ENCODE data around the gene HCLS1. TPM values are rescaled to one million over a fixed set of nuclear protein-coding genes. Genes with fewer than 3 reads are reported as not detected.
"Not testable (repeated sequence)": the region's sequence is repeated elsewhere in the genome, so short reads cannot be mapped to it uniquely, and the experiment has no call there.

The HCLS1 gene
- polyA plus RNA-seq, 1 donor, result 9.9 TPM

DNA sequence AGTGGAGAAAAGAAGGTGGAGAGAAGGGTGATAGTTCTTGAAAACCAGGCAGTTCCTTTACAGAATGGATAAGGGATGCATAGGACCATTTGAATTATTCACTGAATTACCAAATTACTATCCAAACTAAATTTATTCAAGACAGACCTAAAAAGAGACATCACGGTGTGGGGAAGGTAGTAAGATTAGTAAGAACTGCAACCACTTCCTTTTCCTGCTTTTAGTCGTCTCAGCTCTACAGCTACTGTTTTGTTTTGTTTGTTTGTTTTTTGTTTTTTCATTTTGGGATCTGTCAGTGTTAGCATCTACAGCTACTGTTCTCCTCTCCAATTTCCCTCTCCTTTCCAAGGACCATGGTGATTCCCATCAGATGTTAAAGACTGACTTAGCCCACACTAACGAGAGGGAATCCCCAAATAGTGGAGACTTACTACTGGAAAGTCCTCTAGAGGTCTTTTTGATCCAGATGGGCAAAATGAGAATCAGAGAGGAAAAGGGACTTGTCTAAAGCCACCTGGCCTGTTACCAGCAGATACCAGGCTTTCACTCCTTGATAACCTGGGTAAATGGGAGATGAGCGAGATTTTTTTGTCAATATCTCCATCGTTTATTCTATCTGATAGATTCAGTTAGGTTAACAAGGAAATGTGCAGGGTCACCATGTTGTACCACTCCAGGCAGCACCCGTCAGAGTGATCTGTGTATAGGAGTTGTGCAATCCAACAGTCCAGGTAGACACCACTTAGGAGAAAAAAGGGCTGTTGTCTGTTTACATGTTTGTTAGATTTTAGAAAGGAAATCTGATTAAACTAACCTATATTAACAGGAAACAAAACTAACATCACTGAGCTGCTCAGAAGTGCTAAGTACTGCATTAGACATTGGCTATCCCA, 6.0 kb downstream of the HCLS1 start:
- no peak for DNase-seq

DNA sequence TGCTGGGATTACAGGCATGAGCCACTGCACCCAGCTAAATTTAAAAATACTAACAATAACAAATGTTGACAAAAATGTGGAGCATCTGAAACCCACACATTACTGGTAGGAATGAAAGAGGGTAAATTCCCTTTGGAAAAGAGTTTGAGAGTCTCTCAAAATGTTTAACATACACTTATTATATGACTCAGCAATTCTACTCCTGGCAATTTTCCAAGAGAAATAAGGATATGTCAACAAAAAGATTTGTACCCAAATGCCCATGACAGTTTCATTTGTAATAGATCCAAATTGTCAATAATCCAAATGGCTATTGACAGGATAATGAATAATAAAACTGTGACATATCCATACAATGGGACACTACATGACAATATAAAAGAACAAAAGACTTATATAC, 9.0 kb downstream of the HCLS1 start:
- DNase-seq, result no peak

- DNase-seq, result no peak
Measured at GRCh38 chr3:121649645-121650044, 11.1 kb downstream of the HCLS1 start.

- no peak for DNase-seq
Measured at GRCh38 chr3:121648219-121648958, 12.3 kb downstream of the HCLS1 start.

DNA sequence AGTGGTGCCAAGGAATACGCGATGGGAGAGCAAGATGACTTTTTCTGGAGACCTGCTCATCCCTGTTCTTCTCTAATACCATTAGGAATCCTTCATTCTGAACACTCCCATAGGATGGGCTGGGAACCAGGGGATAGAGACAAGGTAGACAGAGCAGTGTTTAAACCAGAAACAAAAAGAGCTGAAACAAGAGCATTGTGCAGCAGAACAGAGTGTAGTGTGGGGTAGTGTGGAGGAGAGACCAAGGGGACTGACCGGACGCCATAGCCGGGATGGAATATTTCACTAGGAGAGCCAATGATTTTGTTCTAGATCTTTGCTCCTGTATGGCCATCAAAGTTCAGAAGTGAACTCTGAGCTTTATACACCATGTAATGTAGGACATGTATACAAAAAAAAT, 15.6 kb downstream of the HCLS1 start:
- no peak for DNase-seq

GRCh38 chr3:121642601-121643314, 17.9 kb downstream of the HCLS1 start:
- DNase-seq, result no peak

GRCh38 chr3:121641127-121641526, 19.6 kb downstream of the HCLS1 start:
- no peak for DNase-seq

GRCh38 chr3:121637922-121638321, 22.8 kb downstream of the HCLS1 start:
- DNase-seq, result no peak

GRCh38 chr3:121630355-121630754, 30.3 kb downstream of the HCLS1 start:
- no peak for DNase-seq

DNA sequence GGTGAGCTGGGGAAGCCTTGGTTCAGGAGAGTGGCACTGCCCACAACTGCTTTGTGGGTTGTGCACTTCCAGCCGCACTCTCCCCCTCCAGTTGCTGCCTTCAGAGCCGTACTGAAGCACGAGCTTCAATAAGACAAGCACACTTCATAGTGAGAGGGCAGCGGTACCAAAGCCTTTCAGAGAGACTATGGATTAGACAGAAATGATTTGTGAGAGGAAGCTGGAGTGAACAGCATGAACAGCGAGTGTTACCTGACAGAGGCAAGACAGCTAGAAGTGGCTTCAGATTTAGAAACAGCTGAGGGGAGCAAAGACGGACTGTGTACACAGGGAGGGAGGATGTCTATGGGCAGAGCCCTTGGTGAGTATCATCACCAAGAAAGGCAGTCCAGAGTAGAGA, 31.1 kb downstream of the HCLS1 start:
- DNase-seq, result no peak

- DNase-seq, result no peak
Measured at GRCh38 chr3:121627622-121628021, 33.1 kb downstream of the HCLS1 start.

- DNase-seq, result no peak
Measured at GRCh38 chr3:121627211-121627610, 33.5 kb downstream of the HCLS1 start.

- no peak for DNase-seq
Measured at GRCh38 chr3:121626495-121626894, 34.2 kb downstream of the HCLS1 start.

DNA sequence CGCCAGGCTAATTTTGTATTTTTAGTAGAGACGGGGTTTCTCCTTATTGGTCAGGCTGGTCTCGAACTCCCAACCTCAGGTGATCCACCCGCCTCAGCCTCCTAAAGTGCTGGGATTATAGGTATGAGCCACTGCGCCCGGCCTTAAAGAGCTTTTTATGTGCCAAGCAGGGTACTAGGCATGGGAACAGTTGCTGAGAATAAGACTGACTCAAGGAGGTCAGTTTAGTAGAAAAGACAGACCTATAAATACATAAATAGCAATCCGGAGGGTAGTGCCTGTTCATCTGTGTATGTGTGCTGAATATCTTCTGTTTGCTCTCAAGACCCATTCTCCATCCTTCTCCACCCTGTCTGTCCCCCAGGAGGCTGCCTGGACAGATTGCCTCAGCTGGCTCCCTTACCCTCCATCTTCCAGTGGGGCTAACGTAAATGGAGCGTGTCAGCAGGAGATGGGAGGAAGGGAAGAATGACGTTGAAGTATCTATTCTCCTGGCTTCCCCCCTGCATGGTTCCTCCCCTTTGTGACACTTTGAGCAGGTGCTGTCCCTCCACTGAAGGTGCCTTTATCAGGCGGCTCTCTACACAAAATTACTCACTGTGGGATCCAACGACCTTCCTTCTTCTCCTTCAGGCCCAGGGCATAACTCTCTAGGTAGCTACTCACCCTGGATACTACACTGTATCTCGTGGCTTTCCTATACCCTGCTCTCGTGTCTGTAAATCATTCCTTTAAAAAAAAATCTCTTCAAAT, 36.4 kb downstream of the HCLS1 start:
- DNase-seq, result no peak

- no peak for DNase-seq
Measured at GRCh38 chr3:121621491-121621890, 39.2 kb downstream of the HCLS1 start.

- DNase-seq, result no peak
Measured at GRCh38 chr3:121619691-121620090, 41.0 kb downstream of the HCLS1 start.

DNA sequence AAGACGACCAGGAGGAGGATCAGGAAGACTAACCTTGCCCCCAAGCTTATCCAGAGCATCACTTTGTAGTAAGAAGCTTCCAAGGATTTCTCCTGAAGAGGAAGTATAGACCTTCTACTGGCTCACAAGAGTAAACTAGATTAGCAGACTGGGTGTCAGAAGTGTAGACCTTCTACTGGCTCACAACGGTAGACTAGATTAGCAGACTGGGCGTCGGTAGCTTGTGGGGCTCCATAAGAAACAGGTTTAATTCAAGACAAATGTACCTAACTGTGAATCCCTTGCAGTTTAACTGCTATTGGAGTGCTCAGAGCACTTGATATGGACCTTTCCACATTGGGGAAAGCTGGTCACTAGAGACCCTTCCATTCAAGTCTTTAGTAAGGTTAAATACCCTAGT, 54.6 kb downstream of the HCLS1 start:
- DNase-seq, result no peak

- DNase-seq, result no peak
Measured at GRCh38 chr3:121604759-121605158, 55.9 kb downstream of the HCLS1 start.

DNA sequence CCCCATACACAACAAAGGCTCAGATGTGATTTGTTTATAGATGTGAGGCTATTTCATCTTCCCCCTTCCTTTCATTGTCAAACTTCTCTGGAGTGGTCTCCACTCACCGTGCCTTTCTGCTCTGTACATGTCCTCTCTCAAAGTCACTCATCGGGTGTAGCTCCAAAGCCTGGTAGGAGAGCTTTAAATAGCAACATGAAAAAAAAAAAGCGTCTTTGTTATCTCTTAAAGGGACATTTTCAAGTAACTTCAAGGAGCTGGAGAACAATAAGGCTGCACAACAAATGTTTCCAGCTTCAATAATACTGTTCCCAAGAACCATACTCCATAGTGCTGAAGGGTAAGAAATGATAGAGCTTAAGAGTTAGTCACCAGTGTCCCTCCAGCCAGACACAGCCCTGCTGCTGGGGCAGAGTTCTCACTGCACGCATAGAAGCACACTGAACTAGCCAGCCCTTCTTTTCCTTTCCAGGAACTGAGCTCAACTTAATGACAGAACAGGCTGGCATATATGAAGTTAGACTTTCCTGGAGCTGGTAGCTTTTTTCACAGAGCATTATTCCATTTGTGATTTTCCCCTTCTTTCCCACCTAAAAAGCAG, 59.4 kb downstream of the HCLS1 start:
- no peak for DNase-seq

DNA sequence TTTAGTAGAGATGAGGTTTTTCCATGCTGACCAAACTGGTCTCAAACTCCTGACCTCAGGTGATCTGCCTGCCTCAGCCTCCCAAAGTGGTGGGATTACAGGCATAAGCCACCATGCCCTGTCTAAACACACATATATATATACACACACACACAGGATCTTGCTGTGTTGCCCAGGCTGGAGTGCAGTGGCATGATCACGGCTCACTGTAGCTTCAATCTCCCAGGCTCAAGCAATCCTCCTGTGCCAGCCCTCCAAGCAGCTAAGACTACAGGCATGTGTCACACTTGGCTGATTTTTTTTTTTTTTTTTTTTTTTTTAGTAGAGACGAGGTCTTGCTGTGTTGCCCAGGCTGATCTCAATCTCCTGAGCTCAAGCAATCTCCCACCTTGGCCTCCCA, 60.8 kb downstream of the HCLS1 start:
- DNase-seq, result not testable (repeated sequence)

- no peak for DNase-seq
Measured at GRCh38 chr3:121598564-121598963, 62.1 kb downstream of the HCLS1 start.
